Measurements from ENCODE around the gene IGLL1. TPM values are rescaled to one million over a fixed set of nuclear protein-coding genes. Genes with fewer than 3 reads are reported as not detected.

Gene IGLL1
- total RNA-seq, 4 donors from 2014 or later = not detected

DNA sequence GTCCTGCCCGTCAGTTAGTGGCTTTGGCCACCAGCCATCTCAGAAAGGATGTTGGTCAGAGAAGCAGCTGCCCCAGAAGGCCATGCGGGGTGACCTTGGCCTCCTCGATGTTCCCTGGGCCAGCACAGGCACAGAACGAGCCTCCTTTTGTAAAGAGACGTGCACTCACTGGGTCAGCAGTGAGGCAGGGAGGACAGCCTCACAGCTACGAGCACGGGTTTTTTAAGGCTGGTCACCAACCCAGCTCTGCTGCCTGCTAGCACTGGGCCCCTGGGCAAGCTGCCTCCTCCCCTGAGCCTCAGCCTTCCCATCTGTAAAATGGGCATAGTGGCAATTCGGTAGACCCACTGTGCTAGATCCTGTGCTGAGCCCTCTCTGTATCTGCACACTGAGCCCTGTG is 10.8 kb downstream of the IGLL1 start:
- TF ChIP-seq, protein P1, sequence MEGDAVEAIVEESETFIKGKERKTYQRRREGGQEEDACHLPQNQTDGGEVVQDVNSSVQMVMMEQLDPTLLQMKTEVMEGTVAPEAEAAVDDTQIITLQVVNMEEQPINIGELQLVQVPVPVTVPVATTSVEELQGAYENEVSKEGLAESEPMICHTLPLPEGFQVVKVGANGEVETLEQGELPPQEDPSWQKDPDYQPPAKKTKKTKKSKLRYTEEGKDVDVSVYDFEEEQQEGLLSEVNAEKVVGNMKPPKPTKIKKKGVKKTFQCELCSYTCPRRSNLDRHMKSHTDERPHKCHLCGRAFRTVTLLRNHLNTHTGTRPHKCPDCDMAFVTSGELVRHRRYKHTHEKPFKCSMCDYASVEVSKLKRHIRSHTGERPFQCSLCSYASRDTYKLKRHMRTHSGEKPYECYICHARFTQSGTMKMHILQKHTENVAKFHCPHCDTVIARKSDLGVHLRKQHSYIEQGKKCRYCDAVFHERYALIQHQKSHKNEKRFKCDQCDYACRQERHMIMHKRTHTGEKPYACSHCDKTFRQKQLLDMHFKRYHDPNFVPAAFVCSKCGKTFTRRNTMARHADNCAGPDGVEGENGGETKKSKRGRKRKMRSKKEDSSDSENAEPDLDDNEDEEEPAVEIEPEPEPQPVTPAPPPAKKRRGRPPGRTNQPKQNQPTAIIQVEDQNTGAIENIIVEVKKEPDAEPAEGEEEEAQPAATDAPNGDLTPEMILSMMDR (IDR thresholded peaks at IDR 0.05; ENCODE audit: low read depth) = no peak

- TF ChIP-seq, protein P1 (IDR thresholded peaks at IDR 0.05; ENCODE audit: low read depth) = no peak
Measured at GRCh38 chr22:23566705-23567475, 13.2 kb downstream of the IGLL1 start.

DNA sequence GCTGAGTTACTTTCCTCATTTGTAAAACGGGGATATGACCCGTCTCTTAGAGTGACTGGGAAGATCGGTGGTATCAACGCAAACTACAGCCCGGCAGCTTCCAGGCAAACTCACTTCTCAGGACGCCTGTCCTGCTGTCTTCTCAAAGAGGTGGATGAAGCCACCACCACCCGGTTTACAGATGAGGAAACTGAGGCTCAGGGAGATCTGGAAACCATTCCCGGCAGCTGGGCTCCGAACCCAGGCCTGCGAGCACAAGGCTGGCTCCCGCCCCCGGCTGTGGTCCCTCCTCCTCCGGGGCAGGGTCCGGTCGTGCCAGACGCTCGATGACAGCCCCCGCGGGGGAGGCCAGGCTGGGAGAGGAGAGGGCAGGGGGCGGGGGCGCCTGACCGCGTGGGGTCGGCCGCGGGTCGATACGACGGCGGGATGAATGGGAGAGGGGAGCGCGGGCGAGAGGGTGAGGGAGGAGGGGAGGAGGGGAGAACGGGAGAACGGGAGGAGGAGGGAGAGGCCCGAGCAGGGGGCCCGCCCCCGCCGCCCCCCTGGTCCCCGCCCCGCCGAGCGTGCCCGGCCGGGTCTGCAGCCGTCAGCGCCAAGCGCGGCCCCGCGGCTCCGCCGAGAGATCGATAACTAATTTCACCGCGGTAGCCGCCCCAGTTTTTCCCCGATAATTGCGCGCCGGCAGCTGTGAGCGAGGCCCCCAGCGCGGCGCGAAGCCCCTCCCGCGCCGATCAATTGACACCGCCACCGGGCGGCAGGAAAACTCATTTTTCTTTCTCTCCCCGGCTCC is 14.0 kb downstream of the IGLL1 start:
- TF ChIP-seq, protein P1 (IDR thresholded peaks at IDR 0.05; ENCODE audit: low read depth) = no peak

GRCh38 chr22:23565305-23565914 is 14.7 kb downstream of the IGLL1 start:
- TF ChIP-seq, protein P1 (IDR thresholded peaks at IDR 0.05; ENCODE audit: low read depth) = no peak

GRCh38 chr22:23564276-23564675 is 15.8 kb downstream of the IGLL1 start:
- TF ChIP-seq, protein P1 (IDR thresholded peaks at IDR 0.05; ENCODE audit: low read depth) = no peak

DNA sequence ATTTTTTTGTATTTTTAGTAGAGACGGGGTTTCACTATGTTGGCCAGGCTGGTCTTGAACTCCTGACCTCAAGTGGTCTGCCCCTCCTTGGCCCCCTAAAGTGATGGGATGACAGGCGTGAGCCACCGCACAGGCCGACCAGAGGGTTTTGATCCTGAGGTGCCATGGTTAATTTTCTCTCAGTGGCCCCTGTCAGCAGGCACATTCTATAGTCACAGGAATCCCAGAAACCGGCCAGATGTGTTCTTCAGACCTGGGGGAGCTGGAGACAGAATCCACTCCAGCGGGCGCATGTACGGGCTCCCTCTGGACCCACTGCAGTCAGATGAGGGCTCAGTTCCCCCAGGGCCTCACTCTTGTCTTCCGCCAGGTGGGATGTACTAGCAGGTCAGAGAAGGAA is 17.0 kb downstream of the IGLL1 start:
- TF ChIP-seq, protein P1 (IDR thresholded peaks at IDR 0.05; ENCODE audit: low read depth) = no peak

GRCh38 chr22:23562186-23562585 is 17.9 kb downstream of the IGLL1 start:
- TF ChIP-seq, protein P1 (IDR thresholded peaks at IDR 0.05; ENCODE audit: low read depth) = no peak
